ENCODE data around the gene GPM6B.
"Not testable (repeated sequence)": the region's sequence is repeated elsewhere in the genome, so short reads cannot be mapped to it uniquely, and the experiment has no call there.

GPM6B gene

DNA sequence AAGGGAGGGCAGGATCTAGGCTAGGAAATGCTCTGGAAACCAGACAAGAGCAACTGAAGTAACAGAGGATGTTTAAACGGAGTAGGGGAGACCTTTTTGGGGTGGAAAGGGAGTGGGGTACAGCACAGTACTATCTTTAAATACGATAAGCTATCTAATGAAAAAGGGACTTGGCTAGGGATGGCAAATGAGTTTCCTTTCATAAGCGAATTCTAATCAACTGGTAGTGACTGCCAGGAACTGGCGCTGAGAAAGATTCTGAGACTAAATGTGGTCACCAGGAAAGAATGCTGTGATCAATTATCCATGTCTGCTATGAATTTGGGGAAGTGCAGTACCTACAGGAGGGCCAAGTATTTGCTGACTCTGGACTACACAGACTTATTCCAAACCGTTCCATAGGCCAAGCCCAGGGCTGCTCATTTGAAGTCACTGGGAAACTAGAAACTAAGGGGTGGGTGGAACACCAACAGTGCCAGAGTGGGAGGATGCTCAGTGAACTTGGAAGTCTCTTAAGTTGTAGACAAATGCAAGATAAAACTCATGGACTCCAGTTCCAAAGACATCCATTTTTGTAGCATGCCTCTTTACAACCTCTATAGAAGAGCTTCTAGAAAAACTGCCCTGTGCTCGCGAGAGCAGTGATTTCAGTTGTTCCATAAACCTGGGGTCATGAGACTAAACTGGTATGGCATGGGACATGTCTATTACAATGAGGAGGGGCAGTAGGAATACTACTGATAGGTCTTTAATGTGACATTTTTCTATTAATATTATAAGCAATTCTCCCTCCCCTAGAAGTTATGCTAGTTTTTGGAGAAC, 84.4 kb downstream of the GPM6B start:
- no peak for DNase-seq

DNA sequence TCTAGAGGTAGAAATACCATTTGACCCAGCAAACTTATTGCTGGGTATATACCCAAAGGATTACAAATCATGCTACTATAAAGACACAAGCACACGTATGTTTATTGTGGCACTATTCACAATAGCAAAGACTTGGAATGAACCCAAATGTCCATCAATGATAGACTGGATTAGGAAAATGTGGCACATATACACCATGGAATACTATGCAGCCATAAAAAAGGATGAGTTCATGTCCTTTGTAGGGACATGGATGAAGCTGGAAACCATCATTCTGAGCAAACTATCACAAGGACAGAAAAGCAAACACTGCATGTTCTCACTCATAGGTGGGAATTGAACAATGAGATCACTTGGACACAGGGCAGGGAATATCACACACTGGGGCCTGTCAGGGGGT, 86.4 kb downstream of the GPM6B start:
- DNase-seq = not testable (repeated sequence)

DNA sequence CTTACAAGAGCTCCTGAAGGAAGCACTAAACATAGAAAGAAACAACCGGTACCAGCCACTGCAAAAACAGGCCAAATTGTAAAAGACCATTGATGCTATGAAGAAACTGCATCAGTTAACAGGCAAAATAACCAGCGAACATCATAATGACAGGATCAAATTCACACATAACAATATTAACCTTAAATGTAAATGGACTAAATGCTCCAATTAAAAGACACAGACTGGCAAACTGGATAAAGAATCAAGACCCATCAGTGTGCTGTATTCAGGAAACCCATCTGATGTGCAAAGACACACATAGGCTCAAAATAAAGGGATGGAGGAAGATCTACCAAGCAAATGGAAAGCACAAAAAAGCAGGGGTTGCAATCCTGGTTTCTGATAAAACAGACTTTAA, 90.3 kb downstream of the GPM6B start:
- DNase-seq = not testable (repeated sequence)

DNA sequence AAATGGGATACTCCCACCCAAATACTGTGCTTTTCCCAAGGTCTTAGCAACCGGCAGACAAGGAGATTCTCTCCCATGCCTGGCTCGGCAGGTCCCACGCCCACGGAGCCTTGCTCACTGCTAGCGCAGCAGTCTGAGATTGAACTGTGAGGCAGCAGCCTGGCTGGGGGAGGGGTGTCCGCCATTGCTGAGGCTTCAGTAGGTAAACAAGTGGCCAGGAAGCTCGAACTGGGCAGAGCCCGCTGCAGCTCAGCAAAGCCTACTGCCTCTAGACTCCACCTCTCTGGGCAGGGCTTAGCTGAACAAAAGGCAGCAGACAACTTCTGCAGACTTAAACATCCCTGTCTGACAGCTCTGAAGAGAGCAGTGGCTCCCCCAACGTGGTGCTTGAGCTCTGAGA, 92.0 kb downstream of the GPM6B start:
- not testable (repeated sequence) for DNase-seq

DNA sequence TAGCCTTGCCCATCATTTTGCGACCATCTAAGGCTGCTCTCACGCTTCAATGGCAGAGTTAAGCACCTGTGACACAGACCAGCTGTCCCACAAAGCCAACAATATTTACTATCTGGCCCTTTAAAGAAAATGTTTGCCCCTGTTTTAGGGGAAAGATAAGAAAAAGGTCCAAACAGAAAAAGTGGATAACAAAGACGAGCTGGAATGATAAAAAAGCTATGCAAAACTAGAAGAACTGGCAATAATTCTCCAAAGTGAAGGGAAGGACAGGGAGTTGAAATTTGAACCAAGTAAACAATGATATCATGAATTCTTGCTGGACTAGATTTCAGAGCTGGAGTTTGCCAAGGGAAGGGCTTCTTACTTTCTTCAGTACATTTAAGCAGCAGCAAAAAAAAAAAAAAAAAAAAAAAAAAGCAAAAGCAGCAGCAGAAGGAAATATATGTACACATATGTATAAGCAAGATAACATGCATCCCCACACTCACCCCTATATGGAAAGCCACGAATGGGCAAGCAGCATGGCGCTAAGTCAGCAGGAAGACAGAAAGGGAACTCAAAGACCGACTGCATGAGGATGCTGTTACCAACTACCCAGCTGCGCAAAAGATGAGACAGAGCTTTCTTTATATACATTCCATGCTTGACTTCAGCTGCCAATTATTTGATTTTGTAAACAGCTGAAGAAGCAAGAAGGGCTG, 94.9 kb downstream of the GPM6B start:
- DNase-seq = no peak

DNA sequence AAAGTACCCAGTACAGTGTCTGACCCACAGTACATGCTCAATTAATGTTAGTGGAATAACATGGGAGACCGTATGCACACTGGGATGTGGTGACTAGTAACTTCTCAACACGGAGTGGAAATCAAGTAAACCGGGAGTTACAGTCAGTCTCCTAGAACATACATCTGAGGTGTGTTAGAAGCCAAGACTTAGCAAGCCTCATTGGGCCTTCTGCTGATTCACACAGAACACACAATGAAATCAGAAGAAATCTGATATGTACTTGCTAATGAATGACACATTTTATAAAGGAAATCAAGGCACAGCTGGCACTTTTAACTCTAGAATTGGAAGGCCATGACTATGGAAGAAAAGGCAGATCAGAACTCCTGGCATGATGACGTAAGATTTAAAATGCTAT, 95.5 kb downstream of the GPM6B start:
- DNase-seq = no peak
